AG09309 (cell line): ENCODE results near the gene PPP1R11.

Experiments
- DNase-seq: peaks from one replicate; pipeline ENCODE4 v3.0.0-alpha.2; 2010; ENCODE audit warnings: low read depth
- H3K4me3 ChIP-seq: 2 replicates; pipeline ENCODE4 v1.5.1; 2011; ENCODE audit warnings: mild to moderate bottlenecking, low read depth, low read length, moderate library complexity; ENCODE audit not compliant: control insufficient read depth
- CTCF ChIP-seq: IDR thresholded peaks from 2 replicates; pipeline ENCODE4 v1.5.1; 2011; ENCODE audit warnings: mild to moderate bottlenecking, low read depth, low read length, inconsistent platforms; ENCODE audit not compliant: insufficient read depth, control insufficient read depth; ENCODE audit errors: missing control alignments

The PPP1R11 gene

GRCh38 chr6:30101444-30102413 lies 34.7 kb downstream of the PPP1R11 start:
- peak overlapping the region; percentile 33 for H3K4me3 ChIP-seq
- peak; percentile 38 for DNase-seq
- TF ChIP-seq CTCF = peak; percentile 13

DNA sequence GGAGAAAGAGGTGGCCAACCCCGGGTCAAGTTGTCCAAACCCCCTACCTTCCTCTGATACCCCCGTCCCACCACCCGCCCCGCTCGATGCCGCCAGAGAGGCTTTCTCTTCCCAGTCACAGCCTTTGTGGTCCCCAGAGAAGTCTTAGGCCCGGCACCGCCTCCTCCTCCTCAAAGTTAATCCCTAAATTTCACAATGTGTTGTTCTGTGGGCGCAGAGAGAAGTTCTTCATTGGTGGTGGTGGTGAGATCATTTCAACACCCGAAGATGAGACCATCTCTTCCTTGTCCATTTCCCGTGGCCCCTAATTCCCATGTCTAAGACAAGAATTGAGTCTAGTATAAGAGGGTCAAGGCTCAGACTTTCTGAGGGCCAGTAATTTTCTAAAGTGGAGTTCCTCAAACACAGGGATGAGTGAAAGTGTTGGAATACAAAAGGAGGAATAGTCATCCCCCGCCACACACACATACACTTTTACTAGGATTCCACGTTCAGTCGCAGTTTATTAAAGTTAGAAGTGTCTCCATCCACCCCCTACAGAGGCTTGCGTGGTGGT lies 35.5 kb downstream of the PPP1R11 start:
- peak; percentile 13 for DNase-seq
- H3K4me3 ChIP-seq = peak overlapping the region; percentile 30
- no peak for TF ChIP-seq CTCF

GRCh38 chr6:30102970-30103871 lies 36.2 kb downstream of the PPP1R11 start:
- TF ChIP-seq CTCF = peak; percentile 97
- DNase-seq = peak; percentile 50
- H3K4me3 ChIP-seq = peak overlapping the region; percentile 50

DNA sequence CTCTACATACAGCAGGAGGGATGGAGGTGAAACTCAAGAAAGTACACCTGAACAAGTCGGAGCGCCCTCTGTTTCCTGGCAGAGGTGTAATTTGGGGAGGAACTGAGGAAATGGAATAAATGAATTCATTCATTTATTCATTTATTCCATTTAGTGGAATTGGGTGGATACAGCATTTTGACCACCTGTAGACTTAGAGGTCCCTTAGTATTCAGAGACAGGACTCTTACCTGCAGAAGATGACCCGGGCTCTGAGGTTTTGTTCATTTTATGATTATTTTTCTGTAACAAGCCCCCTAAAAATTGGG lies 36.8 kb downstream of the PPP1R11 start:
- no peak for TF ChIP-seq CTCF
- peak overlapping the region; percentile 50 for H3K4me3 ChIP-seq
- no peak for DNase-seq

DNA sequence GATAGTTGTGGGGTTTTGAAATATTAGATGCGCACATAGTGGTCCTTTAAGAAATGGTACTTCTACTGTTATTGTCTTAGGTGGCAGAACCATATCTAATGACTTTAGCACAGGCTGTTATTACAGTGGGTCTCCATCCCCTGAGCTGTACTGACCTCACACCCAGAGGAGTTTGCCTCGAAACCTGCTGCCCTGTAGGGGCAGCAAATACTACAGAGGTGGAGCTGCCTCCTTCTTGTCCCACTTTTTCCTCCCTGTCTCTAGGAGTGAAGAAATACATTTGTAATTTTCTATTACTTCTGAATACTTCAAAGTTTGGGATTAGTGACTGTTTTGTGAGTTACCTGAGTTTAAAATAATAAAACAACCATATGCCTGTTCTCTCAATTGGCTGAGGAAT lies 37.7 kb downstream of the PPP1R11 start:
- no peak for DNase-seq
- TF ChIP-seq CTCF = no peak
- H3K4me3 ChIP-seq = no peak overlapping the region

- H3K4me3 ChIP-seq = no peak overlapping the region
- no peak for TF ChIP-seq CTCF
- DNase-seq = no peak
These were observed 44.4 kb downstream of the PPP1R11 start for GRCh38 chr6:30111266-30111856.
